Activated naive CD8-positive, alpha-beta T cell (primary cell): ENCODE data around the gene CLEC16A.

Source experiments
- H3K27ac Mint-ChIP-seq: one replicate; pipeline ENCODE4 v1.8.0; 2021; ENCODE audit warnings: mixed read lengths
- H3K27me3 Mint-ChIP-seq: one replicate; pipeline ENCODE4 v1.8.0; 2021; ENCODE audit warnings: mixed read lengths
- H3K36me3 Mint-ChIP-seq: one replicate; pipeline ENCODE4 v1.8.0; 2021; ENCODE audit warnings: mixed read lengths
- H3K4me1 Mint-ChIP-seq: one replicate; pipeline ENCODE4 v1.8.0; 2021; ENCODE audit warnings: low read depth, mixed read lengths
- H3K4me3 Mint-ChIP-seq: one replicate; pipeline ENCODE4 v1.8.0; 2021; ENCODE audit warnings: mild to moderate bottlenecking, mixed read lengths
- H3K9me3 Mint-ChIP-seq: one replicate; pipeline ENCODE4 v1.8.0; 2021; ENCODE audit warnings: low read depth, mixed read lengths

CLEC16A gene

GRCh38 chr16:11117576-11118211, 173.3 kb downstream of the CLEC16A start:
- no peak overlapping the region for H3K27ac Mint-ChIP-seq
- H3K36me3 Mint-ChIP-seq: peaks cover 15% of the 10 kb centered on the region
- no peak overlapping the region for H3K4me3 Mint-ChIP-seq
- H3K27me3 Mint-ChIP-seq: no peaks in the 10 kb centered on the region
- peaks cover 40% of the 10 kb centered on the region for H3K4me1 Mint-ChIP-seq
- H3K9me3 Mint-ChIP-seq: no peaks in the 10 kb centered on the region

DNA sequence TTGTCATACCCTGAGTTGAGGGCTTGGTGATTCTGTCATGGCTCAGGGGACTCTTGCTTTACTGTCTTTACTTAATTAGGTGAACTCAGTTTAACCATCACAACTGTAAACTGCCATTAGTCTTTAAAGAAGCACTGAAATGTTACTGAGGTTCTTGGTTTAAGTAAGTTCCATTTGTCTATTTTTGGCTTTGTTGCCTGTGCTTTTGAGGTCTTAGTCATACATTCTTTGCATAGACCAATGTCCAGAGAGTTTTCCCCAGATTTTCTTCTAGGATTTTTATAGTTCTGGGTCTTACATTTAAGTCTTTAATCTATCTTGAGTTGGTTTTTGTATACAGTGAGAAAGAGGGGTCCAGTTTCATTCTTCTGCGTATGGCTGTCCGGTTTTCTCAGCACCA, 174.1 kb downstream of the CLEC16A start:
- Mint-ChIP-seq H3K4me3 (no peak overlapping the region), H3K9me3 (no peaks in the 10 kb centered on the region), H3K36me3 (peaks cover 18% of the 10 kb centered on the region), H3K4me1 (peaks cover 34% of the 10 kb centered on the region), H3K27ac (no peak overlapping the region), H3K27me3 (no peaks in the 10 kb centered on the region)

GRCh38 chr16:11121083-11121608, 176.8 kb downstream of the CLEC16A start:
- H3K4me1 Mint-ChIP-seq: peaks cover 11% of the 10 kb centered on the region
- H3K27me3 Mint-ChIP-seq: no peaks in the 10 kb centered on the region
- H3K36me3 Mint-ChIP-seq: peaks cover 19% of the 10 kb centered on the region
- H3K9me3 Mint-ChIP-seq: no peaks in the 10 kb centered on the region
- H3K27ac Mint-ChIP-seq: no peak overlapping the region
- H3K4me3 Mint-ChIP-seq: no peak overlapping the region

DNA sequence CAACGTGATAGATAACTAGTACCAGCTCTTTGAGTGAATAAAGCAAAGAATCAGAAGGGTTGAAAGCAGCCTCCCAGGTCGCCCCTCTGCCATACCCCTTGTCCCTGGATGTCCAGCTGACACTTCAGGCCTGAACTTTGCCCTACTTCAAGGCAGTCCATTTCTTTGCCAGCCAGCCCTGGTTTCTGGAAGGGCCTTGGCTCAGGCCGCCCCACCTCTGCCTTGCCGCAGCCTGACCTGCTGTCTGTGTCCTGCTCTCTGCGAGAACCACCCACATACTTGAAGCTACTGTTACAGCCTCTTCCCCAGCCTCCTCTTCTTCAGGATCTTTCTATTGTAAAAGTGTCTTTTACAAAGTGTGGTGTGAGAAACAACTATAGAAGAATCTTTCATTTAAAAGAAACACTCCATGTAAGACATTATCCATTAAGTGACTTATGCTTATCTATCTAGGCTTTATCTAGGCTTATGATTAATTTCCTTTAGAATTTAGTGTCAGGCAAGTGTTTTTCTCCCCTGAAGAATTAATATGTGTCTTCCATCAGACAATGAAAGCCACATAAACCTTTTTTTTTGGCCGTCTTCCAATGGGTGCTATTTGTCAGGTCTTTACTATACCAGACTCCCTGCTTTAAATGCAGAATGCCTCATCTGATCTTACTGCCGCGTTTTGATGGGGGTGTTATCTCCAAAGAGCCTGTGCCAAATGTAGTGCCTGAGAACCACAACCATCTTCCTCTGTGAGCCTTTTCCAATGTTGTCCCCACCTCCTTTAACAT, 177.7 kb downstream of the CLEC16A start:
- Mint-ChIP-seq H3K27ac (no peak overlapping the region), H3K36me3 (peaks cover 20% of the 10 kb centered on the region), H3K27me3 (no peaks in the 10 kb centered on the region), H3K9me3 (no peaks in the 10 kb centered on the region), H3K4me1 (peaks cover 10% of the 10 kb centered on the region), H3K4me3 (no peak overlapping the region)

- H3K27ac Mint-ChIP-seq: no peak overlapping the region
- peaks cover 19% of the 10 kb centered on the region for H3K36me3 Mint-ChIP-seq
- H3K4me3 Mint-ChIP-seq: no peak overlapping the region
- H3K27me3 Mint-ChIP-seq: no peaks in the 10 kb centered on the region
- H3K9me3 Mint-ChIP-seq: no peaks in the 10 kb centered on the region
- H3K4me1 Mint-ChIP-seq: peaks cover 14% of the 10 kb centered on the region
These were observed 179.3 kb downstream of the CLEC16A start for GRCh38 chr16:11123666-11124065.

GRCh38 chr16:11125936-11126335, 181.6 kb downstream of the CLEC16A start:
- Mint-ChIP-seq H3K4me3 (no peak overlapping the region), H3K27ac (no peak overlapping the region), H3K4me1 (peaks cover 27% of the 10 kb centered on the region), H3K27me3 (no peaks in the 10 kb centered on the region), H3K36me3 (peaks cover 18% of the 10 kb centered on the region), H3K9me3 (no peaks in the 10 kb centered on the region)

DNA sequence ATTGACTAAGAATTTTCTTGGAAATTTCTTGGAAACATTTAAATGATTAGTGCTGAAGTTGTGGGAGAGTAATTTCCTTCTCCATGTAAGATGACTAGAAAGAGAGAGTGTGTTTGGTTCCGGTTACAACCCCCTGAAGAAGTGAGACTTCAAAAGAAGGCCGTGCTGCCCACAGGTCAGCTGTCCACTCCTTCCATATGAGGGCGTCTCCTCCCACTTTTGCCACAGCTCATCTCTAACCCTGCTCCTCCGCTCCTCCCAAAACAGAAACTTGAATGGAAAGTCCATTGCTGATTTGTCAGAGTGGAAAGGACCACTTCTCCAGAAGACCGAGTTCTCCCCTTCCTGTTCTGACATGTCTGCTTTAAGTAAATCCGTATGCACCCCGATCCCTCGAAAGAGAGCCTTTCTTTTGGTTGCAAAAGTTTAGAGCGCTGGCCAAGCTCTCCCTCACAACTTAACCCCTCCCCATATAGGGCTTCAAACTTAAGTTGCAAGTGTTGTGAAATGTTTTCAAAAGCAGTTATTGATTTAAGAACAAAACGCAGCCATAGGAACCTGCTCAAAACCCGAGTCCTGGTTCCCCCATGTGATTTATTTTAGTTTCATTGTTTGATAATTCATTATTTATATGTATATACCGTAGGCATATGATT, 182.2 kb downstream of the CLEC16A start:
- no peak overlapping the region for H3K4me3 Mint-ChIP-seq
- H3K9me3 Mint-ChIP-seq: no peaks in the 10 kb centered on the region
- H3K27ac Mint-ChIP-seq: no peak overlapping the region
- H3K36me3 Mint-ChIP-seq: peaks cover 18% of the 10 kb centered on the region
- peaks cover 28% of the 10 kb centered on the region for H3K4me1 Mint-ChIP-seq
- H3K27me3 Mint-ChIP-seq: no peaks in the 10 kb centered on the region

DNA sequence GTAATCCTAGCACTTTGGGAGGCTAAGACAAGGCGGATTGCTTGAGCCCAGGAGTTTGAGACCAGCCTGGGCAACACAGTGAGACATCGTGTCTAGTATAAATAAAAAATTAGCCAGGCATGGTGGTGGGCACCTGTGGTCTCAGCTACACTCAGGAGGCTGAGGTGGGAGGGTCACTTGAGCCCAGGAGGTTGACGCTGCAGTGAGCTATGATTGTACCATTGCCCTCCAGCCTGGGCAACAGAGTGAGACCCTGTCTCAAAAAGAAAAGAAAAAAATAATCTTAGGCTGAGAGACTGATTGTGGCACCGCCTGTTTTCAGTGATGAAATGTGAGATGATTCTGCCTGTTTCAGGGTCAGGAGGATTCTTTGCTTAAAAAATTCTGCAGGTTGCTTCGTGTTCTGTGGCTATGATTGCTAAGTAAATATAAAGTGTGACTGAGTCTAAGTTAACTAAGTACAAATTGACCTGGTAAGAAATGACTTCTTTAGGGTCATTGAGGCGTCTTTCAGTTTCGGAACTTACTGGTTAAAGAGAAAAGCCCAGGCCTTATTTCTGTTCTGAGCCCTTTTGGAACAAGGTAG, 183.3 kb downstream of the CLEC16A start:
- no peak overlapping the region for H3K27ac Mint-ChIP-seq
- no peaks in the 10 kb centered on the region for H3K27me3 Mint-ChIP-seq
- H3K36me3 Mint-ChIP-seq: peaks cover 24% of the 10 kb centered on the region
- H3K4me1 Mint-ChIP-seq: peaks cover 39% of the 10 kb centered on the region
- no peak overlapping the region for H3K4me3 Mint-ChIP-seq
- no peaks in the 10 kb centered on the region for H3K9me3 Mint-ChIP-seq

DNA sequence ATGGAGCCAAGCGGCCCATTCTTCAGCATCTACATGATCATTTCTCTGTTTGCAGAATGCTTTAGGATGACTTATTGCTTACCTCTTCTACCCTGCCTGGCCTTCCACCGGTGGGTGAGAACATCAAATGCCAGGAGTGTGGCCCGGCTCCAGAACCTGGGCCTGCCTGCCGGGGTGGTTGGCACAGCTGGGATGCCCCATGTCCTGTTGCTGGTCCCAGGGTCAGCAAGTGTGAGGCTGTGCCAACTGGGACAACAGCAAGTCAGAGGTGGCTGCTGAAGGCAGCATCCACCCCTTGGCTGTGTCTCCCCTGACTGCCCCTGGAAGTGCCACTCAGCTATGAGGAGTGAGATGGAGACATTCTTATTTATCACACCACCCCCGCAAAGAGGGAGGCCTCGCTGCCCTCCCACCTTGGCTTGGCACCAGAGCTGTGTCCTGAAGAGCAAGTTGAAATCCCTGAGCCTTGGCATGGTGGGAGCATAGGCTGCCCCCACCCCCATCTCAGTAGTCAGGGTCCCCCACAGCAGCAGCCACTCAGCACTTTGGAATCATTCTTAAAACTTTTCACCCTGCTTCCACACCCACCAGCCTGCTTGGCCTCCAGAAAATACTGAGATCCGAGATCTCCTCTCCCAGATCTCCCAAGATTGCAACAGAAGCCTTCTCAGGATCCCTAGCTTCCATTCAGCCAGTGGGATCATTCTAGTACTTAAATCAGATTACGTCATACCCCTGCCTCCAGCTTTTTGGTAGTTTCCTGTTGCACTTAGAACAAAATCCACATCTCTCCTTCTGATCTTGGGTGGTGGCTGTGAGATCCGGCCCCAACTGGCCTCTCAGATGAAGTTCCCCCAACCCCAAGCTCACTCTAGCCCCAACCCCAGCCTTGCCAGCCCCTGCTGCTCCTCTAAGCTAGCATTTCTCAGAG, 184.1 kb downstream of the CLEC16A start:
- Mint-ChIP-seq H3K4me1 (peaks cover 40% of the 10 kb centered on the region), H3K36me3 (peaks cover 21% of the 10 kb centered on the region), H3K27ac (peak overlapping the region; percentile 84), H3K4me3 (peak overlapping the region; percentile 59), H3K9me3 (no peaks in the 10 kb centered on the region), H3K27me3 (no peaks in the 10 kb centered on the region)

DNA sequence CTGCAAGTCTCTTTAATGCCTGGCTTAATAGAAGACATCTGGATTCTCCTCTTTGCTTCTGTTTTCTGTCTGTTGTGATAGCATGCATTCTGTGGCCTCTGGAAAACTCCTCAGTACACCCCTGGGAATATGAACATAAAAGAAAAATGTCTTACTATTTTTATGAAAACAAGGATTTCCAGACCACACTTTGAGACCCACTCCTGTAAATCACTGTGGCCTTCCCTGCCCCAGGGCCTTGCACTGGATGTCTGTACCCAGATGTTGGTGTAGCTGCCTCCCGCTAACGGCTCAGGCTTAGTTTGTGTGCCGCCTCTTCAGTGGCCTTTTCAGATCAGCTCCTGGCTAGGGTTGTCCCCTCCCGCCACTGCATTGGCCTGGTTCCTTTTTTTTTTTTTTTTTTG, 185.0 kb downstream of the CLEC16A start:
- peaks cover 40% of the 10 kb centered on the region for H3K4me1 Mint-ChIP-seq
- H3K36me3 Mint-ChIP-seq: peaks cover 19% of the 10 kb centered on the region
- H3K27ac Mint-ChIP-seq: no peak overlapping the region

DNA sequence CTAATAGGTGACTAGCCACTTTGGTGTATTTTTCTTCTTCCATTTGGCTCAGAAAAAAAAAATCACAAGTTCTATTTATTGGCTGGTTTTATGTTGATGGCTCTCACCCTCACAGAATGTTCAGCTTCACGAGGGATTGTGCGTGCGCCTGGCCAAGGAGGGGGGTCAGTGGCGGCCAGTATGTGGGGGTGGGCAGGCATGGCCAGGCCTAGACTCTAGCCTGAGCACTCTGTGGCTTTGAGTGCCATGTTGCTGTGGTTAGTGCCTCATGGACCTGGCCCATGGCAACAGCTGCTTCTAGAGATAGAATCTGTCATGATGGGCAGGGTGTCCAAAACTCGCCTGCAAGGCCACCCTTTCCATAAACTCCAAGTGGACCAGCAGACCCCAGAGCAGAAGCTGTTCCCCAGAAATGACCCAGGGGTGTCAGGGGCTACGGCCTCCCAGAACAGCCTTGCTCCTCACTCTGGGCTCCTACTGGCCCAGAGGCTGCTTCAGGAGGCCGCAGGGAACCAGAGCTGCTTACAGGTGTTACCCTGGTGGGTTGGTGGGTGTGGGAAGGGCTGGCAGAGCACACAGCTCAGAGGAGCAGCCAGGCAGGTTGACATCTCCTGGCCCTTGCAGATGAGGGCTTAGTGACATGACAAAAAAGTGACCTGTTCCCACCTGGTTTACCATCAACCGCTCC, 186.8 kb downstream of the CLEC16A start:
- no peaks in the 10 kb centered on the region for H3K9me3 Mint-ChIP-seq
- H3K4me1 Mint-ChIP-seq: peaks cover 44% of the 10 kb centered on the region
- no peak overlapping the region for H3K4me3 Mint-ChIP-seq
- peak overlapping the region; percentile 34 for H3K27ac Mint-ChIP-seq
- peaks cover 23% of the 10 kb centered on the region for H3K36me3 Mint-ChIP-seq
- H3K27me3 Mint-ChIP-seq: no peaks in the 10 kb centered on the region

More for the DNA sequence above, 185.0 kb downstream of the CLEC16A start:
- Mint-ChIP-seq H3K4me3 (no peak overlapping the region), H3K27me3 (no peaks in the 10 kb centered on the region), H3K9me3 (no peaks in the 10 kb centered on the region)

DNA sequence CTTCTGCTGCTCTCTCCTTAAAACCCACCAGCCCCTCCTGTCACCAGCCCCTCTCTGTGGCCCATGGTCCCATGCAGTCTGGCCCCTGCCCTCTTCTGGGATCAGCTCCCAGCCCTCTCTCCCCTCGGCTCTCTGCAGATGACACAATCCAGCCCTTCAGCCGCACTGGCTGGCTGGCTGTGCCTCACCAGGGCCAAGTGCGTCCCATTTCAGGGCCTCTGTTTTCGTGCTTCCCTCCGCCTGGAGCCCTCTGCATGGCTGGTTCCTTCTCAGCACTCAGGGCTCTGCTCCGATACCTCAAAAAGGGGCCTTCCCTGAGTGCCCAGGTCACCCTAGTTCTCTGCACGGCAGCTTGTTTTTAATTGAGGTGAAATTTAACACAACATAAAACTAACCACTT, 187.3 kb downstream of the CLEC16A start:
- peaks cover 46% of the 10 kb centered on the region for H3K4me1 Mint-ChIP-seq
- no peaks in the 10 kb centered on the region for H3K27me3 Mint-ChIP-seq
- H3K9me3 Mint-ChIP-seq: no peaks in the 10 kb centered on the region
- peak overlapping the region; percentile 41 for H3K4me3 Mint-ChIP-seq
- H3K36me3 Mint-ChIP-seq: peaks cover 21% of the 10 kb centered on the region
- peak overlapping the region; percentile 54 for H3K27ac Mint-ChIP-seq

DNA sequence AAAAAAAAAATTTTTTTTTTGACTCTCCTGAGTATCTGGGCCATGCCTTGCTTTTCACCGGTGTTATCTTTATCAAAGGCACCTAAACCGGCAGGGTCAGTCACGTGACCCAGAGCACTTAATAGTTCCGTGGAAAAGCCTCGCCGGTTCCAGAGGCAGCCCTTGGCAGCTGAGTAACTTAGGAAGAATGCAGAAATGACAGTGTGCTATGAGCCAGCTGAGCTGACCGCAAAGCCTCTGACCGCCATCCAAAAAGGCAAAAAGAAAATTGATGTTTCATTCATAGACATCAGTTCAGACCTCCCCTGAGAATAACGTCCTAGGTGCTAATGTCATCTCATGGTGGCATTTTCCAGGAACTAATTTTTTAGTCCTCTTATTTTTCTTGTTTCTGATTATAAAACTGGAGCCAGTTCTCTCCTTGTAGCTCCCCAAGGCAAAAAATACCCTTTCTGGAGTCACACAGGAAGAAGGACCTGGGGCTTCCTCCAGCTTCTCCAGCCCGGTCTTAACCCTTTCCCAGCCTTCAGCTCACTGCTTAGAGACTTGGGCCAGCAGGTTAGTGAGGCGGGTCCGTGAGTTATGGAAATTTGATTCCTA, 189.1 kb downstream of the CLEC16A start:
- Mint-ChIP-seq H3K27me3 (no peaks in the 10 kb centered on the region), H3K9me3 (no peaks in the 10 kb centered on the region), H3K4me1 (peaks cover 48% of the 10 kb centered on the region), H3K4me3 (no peak overlapping the region), H3K36me3 (peaks cover 19% of the 10 kb centered on the region), H3K27ac (no peak overlapping the region)
